ENCODE results near the gene PTCH1. TPM values are rescaled to one million over a fixed set of nuclear protein-coding genes. Genes with fewer than 3 reads are reported as not detected.

Gene PTCH1
- total and polyA plus RNA-seq, 2 donors: 2.5 to 3.4 TPM

- no peak overlapping the region for H3K4me3 ChIP-seq (ENCODE audit: low read length in 2 of 2)
- H3K9me3 ChIP-seq (ENCODE audit: control insufficient read depth in 2 of 2, insufficient read depth in 1 of 2, low read length in 1 of 2): no peaks in the 10 kb centered on the region
- 98% methylated on average over 6 of the region's 6 CpGs for WGBS
- no peak for DNase-seq (ENCODE audit: low read depth in 6 of 9, low spot score in 9 of 9)
- H3K36me3 ChIP-seq (ENCODE audit: control insufficient read depth in 2 of 2, insufficient read depth in 2 of 2, low read length in 1 of 2): no peaks in the 10 kb centered on the region
- H3K27ac ChIP-seq (ENCODE audit: low read depth in 1 of 2, low read length in 1 of 2): no peak overlapping the region
- no peaks in the 10 kb centered on the region for H3K4me1 ChIP-seq (ENCODE audit: control insufficient read depth in 2 of 2, insufficient read depth in 2 of 2, low read length in 2 of 2)
- H3K27me3 ChIP-seq (ENCODE audit: control insufficient read depth in 2 of 2, insufficient read depth in 1 of 2, low read length in 1 of 2): peaks cover 11 to 51% of the 10 kb centered on the region in 2 donors
These were observed 33.3 kb downstream of the PTCH1 start for GRCh38 chr9:95483431-95483830.

- H3K9me3 ChIP-seq (ENCODE audit: control insufficient read depth in 2 of 2, insufficient read depth in 1 of 2, low read length in 1 of 2): no peaks in the 10 kb centered on the region
- WGBS: 96% methylated on average over 3 of the region's 3 CpGs
These were observed 34.1 kb downstream of the PTCH1 start for GRCh38 chr9:95482621-95483020.

GRCh38 chr9:95481000-95481399, 35.8 kb downstream of the PTCH1 start:
- Histone ChIP-seq H3K27ac (ENCODE audit: low read depth in 1 of 2, low read length in 1 of 2) (no peak overlapping the region), H3K36me3 (ENCODE audit: control insufficient read depth in 2 of 2, insufficient read depth in 2 of 2, low read length in 1 of 2) (no peaks in the 10 kb centered on the region), H3K9me3 (ENCODE audit: control insufficient read depth in 2 of 2, insufficient read depth in 1 of 2, low read length in 1 of 2) (no peaks in the 10 kb centered on the region), H3K4me3 (ENCODE audit: low read length in 2 of 2) (no peak overlapping the region), H3K4me1 (ENCODE audit: control insufficient read depth in 2 of 2, insufficient read depth in 2 of 2, low read length in 2 of 2) (no peaks in the 10 kb centered on the region), H3K27me3 (ENCODE audit: control insufficient read depth in 2 of 2, insufficient read depth in 1 of 2, low read length in 1 of 2) (peaks cover 9 to 52% of the 10 kb centered on the region in 2 donors)
- 91% methylated on average over 2 of the region's 2 CpGs for WGBS
- no peak for DNase-seq (ENCODE audit: low read depth in 6 of 9, low spot score in 9 of 9)

More at GRCh38 chr9:95482621-95483020, 34.1 kb downstream of the PTCH1 start:
- H3K4me1 ChIP-seq (ENCODE audit: control insufficient read depth in 2 of 2, insufficient read depth in 2 of 2, low read length in 2 of 2): no peaks in the 10 kb centered on the region
- H3K4me3 ChIP-seq (ENCODE audit: low read length in 2 of 2): no peak overlapping the region
- H3K27ac ChIP-seq (ENCODE audit: low read depth in 1 of 2, low read length in 1 of 2): no peak overlapping the region
- H3K36me3 ChIP-seq (ENCODE audit: control insufficient read depth in 2 of 2, insufficient read depth in 2 of 2, low read length in 1 of 2): no peaks in the 10 kb centered on the region
- peaks cover 11 to 54% of the 10 kb centered on the region in 2 donors for H3K27me3 ChIP-seq (ENCODE audit: control insufficient read depth in 2 of 2, insufficient read depth in 1 of 2, low read length in 1 of 2)
- no peak for DNase-seq (ENCODE audit: low read depth in 6 of 9, low spot score in 9 of 9)

- Histone ChIP-seq H3K36me3 (ENCODE audit: control insufficient read depth in 2 of 2, insufficient read depth in 2 of 2, low read length in 1 of 2) (no peaks in the 10 kb centered on the region), H3K9me3 (ENCODE audit: control insufficient read depth in 2 of 2, insufficient read depth in 1 of 2, low read length in 1 of 2) (no peaks in the 10 kb centered on the region), H3K27me3 (ENCODE audit: control insufficient read depth in 2 of 2, insufficient read depth in 1 of 2, low read length in 1 of 2) (peaks cover 9 to 59% of the 10 kb centered on the region in 2 donors), H3K4me1 (ENCODE audit: control insufficient read depth in 2 of 2, insufficient read depth in 2 of 2, low read length in 2 of 2) (no peaks in the 10 kb centered on the region), H3K27ac (ENCODE audit: low read depth in 1 of 2, low read length in 1 of 2) (no peak overlapping the region), H3K4me3 (ENCODE audit: low read length in 2 of 2) (no peak overlapping the region)
- WGBS: 96% methylated on average over 12 of the region's 12 CpGs
- DNase-seq (ENCODE audit: low read depth in 6 of 9, low spot score in 9 of 9): no peak
These were observed 36.4 kb downstream of the PTCH1 start for GRCh38 chr9:95480346-95480745.

GRCh38 chr9:95479330-95479729, 37.4 kb downstream of the PTCH1 start:
- H3K27ac ChIP-seq (ENCODE audit: low read depth in 1 of 2, low read length in 1 of 2): no peak overlapping the region
- H3K36me3 ChIP-seq (ENCODE audit: control insufficient read depth in 2 of 2, insufficient read depth in 2 of 2, low read length in 1 of 2): no peaks in the 10 kb centered on the region
- peaks cover 11 to 57% of the 10 kb centered on the region in 2 donors for H3K27me3 ChIP-seq (ENCODE audit: control insufficient read depth in 2 of 2, insufficient read depth in 1 of 2, low read length in 1 of 2)
- WGBS: 98% methylated on average over 9 of the region's 9 CpGs
- H3K9me3 ChIP-seq (ENCODE audit: control insufficient read depth in 2 of 2, insufficient read depth in 1 of 2, low read length in 1 of 2): no peaks in the 10 kb centered on the region
- DNase-seq (ENCODE audit: low read depth in 6 of 9, low spot score in 9 of 9): no peak
- no peak overlapping the region for H3K4me3 ChIP-seq (ENCODE audit: low read length in 2 of 2)
- H3K4me1 ChIP-seq (ENCODE audit: control insufficient read depth in 2 of 2, insufficient read depth in 2 of 2, low read length in 2 of 2): no peaks in the 10 kb centered on the region

- no peaks in the 10 kb centered on the region for H3K4me1 ChIP-seq (ENCODE audit: control insufficient read depth in 2 of 2, insufficient read depth in 2 of 2, low read length in 2 of 2)
- DNase-seq (ENCODE audit: low read depth in 6 of 9, low spot score in 9 of 9): no peak
- 97% methylated on average over 5 of the region's 5 CpGs for WGBS
- H3K36me3 ChIP-seq (ENCODE audit: control insufficient read depth in 2 of 2, insufficient read depth in 2 of 2, low read length in 1 of 2): no peaks in the 10 kb centered on the region
- H3K27ac ChIP-seq (ENCODE audit: low read depth in 1 of 2, low read length in 1 of 2): no peak overlapping the region
- no peaks in the 10 kb centered on the region for H3K9me3 ChIP-seq (ENCODE audit: control insufficient read depth in 2 of 2, insufficient read depth in 1 of 2, low read length in 1 of 2)
- no peak overlapping the region for H3K4me3 ChIP-seq (ENCODE audit: low read length in 2 of 2)
- peaks cover 7 to 53% of the 10 kb centered on the region in 2 donors for H3K27me3 ChIP-seq (ENCODE audit: control insufficient read depth in 2 of 2, insufficient read depth in 1 of 2, low read length in 1 of 2)
These were observed 38.4 kb downstream of the PTCH1 start for GRCh38 chr9:95478335-95478734.

- DNase-seq (ENCODE audit: low read depth in 6 of 9, low spot score in 9 of 9): no peak
- 94% methylated on average over 15 of the region's 15 CpGs for WGBS
- no peaks in the 10 kb centered on the region for H3K9me3 ChIP-seq (ENCODE audit: control insufficient read depth in 2 of 2, insufficient read depth in 1 of 2, low read length in 1 of 2)
These were observed 38.9 kb downstream of the PTCH1 start for GRCh38 chr9:95477885-95478284.

GRCh38 chr9:95477441-95477840, 39.3 kb downstream of the PTCH1 start:
- WGBS: 84% methylated on average over 11 of the region's 11 CpGs
- no peaks in the 10 kb centered on the region for H3K4me1 ChIP-seq (ENCODE audit: control insufficient read depth in 2 of 2, insufficient read depth in 2 of 2, low read length in 2 of 2)

More at GRCh38 chr9:95477885-95478284, 38.9 kb downstream of the PTCH1 start:
- no peak overlapping the region for H3K4me3 ChIP-seq (ENCODE audit: low read length in 2 of 2)
- H3K36me3 ChIP-seq (ENCODE audit: control insufficient read depth in 2 of 2, insufficient read depth in 2 of 2, low read length in 1 of 2): no peaks in the 10 kb centered on the region
- H3K27me3 ChIP-seq (ENCODE audit: control insufficient read depth in 2 of 2, insufficient read depth in 1 of 2, low read length in 1 of 2): peaks cover 7 to 52% of the 10 kb centered on the region in 2 donors
- H3K4me1 ChIP-seq (ENCODE audit: control insufficient read depth in 2 of 2, insufficient read depth in 2 of 2, low read length in 2 of 2): no peaks in the 10 kb centered on the region
- H3K27ac ChIP-seq (ENCODE audit: low read depth in 1 of 2, low read length in 1 of 2): no peak overlapping the region

GRCh38 chr9:95468791-95469190, 48.0 kb downstream of the PTCH1 start:
- H3K27ac ChIP-seq (ENCODE audit: low read depth in 1 of 2, low read length in 1 of 2): no peak overlapping the region
- H3K36me3 ChIP-seq (ENCODE audit: control insufficient read depth in 2 of 2, insufficient read depth in 2 of 2, low read length in 1 of 2): no peaks in the 10 kb centered on the region
- H3K4me3 ChIP-seq (ENCODE audit: low read length in 2 of 2): no peak overlapping the region
- peaks cover 1 to 4% of the 10 kb centered on the region in 2 donors for H3K4me1 ChIP-seq (ENCODE audit: control insufficient read depth in 2 of 2, insufficient read depth in 2 of 2, low read length in 2 of 2)
- peaks cover 9 to 34% of the 10 kb centered on the region in 2 donors for H3K27me3 ChIP-seq (ENCODE audit: control insufficient read depth in 2 of 2, insufficient read depth in 1 of 2, low read length in 1 of 2)
- no peak for DNase-seq (ENCODE audit: low read depth in 6 of 9, low spot score in 9 of 9)
- no peaks in the 10 kb centered on the region for H3K9me3 ChIP-seq (ENCODE audit: control insufficient read depth in 2 of 2, insufficient read depth in 1 of 2, low read length in 1 of 2)
- 98% methylated on average over 19 of the region's 19 CpGs for WGBS

More at GRCh38 chr9:95477441-95477840, 39.3 kb downstream of the PTCH1 start:
- no peak for DNase-seq (ENCODE audit: low read depth in 6 of 9, low spot score in 9 of 9)
- no peak overlapping the region for H3K27ac ChIP-seq (ENCODE audit: low read depth in 1 of 2, low read length in 1 of 2)
- H3K27me3 ChIP-seq (ENCODE audit: control insufficient read depth in 2 of 2, insufficient read depth in 1 of 2, low read length in 1 of 2): peaks cover 7 to 51% of the 10 kb centered on the region in 2 donors
- no peaks in the 10 kb centered on the region for H3K36me3 ChIP-seq (ENCODE audit: control insufficient read depth in 2 of 2, insufficient read depth in 2 of 2, low read length in 1 of 2)
- no peaks in the 10 kb centered on the region for H3K9me3 ChIP-seq (ENCODE audit: control insufficient read depth in 2 of 2, insufficient read depth in 1 of 2, low read length in 1 of 2)
- no peak overlapping the region for H3K4me3 ChIP-seq (ENCODE audit: low read length in 2 of 2)

Measured in thymus (tissue), 11 donors.